IMR-90 (cell line): ENCODE measurements around the gene KCNMB2. TPM values are rescaled to one million over a fixed set of nuclear protein-coding genes. Genes with fewer than 3 reads are reported as not detected.

Source experiments
- ATAC-seq: fragments of 200-7000 bp; cut with Tn5 transposase; 2 replicates; pipeline ENCODE4 v1.9.1; 2020; ENCODE audit warnings: low read depth, mild to moderate bottlenecking, moderate library complexity
- BruUV-seq: library from RNA; stranded (reverse); fragments of 400-500 nt; replicated peaks from 2 replicates; lab custom pipeline; 2021; lab: Mats Ljungman, UMichigan
- CTCF ChIA-PET: fragments of 300-600 bp; formaldehyde crosslinking; extraction: SDS; loops from one replicate; lab custom pipeline; 2021; ENCODE audit warnings: antibody characterized with exemption; lab: Yijun Ruan, JAX
- POLR2A ChIA-PET: fragments of 300-600 bp; sonication (Branson Sonifier 250); formaldehyde crosslinking; loops from one replicate; lab custom pipeline; 2022; ENCODE audit warnings: antibody characterized with exemption; ENCODE audit not compliant: unreplicated experiment; lab: Charles Lee
- DNase-seq: peaks from one replicate; pipeline ENCODE4 v3.0.0; 2013
- H2AFZ ChIP-seq: replicated peaks from 2 replicates; pipeline ENCODE3; 2013; ENCODE audit warnings: low read length, mild to moderate bottlenecking; ENCODE audit not compliant: poor library complexity
- H2AK5ac ChIP-seq: 2 replicates; pipeline ENCODE4 v1.6.1; 2013; ENCODE audit warnings: low read depth, low read length, inconsistent platforms
- H2AK9ac ChIP-seq: replicated peaks from 2 replicates; pipeline ENCODE3; 2013; ENCODE audit warnings: mild to moderate bottlenecking, low read depth, low read length, moderate library complexity; ENCODE audit not compliant: poor library complexity
- H2BK120ac ChIP-seq: 2 replicates; pipeline ENCODE4 v1.6.1; 2013; ENCODE audit warnings: low read depth, low read length, inconsistent platforms
- H2BK15ac ChIP-seq: 3 replicates; pipeline ENCODE4 v1.6.1; 2013; ENCODE audit warnings: low read depth, low read length, inconsistent platforms
- H2BK20ac ChIP-seq: 2 replicates; pipeline ENCODE4 v1.6.1; 2013; ENCODE audit warnings: low read depth, mild to moderate bottlenecking, inconsistent platforms, low read length, moderate library complexity
- H2BK5ac ChIP-seq: 2 replicates; pipeline ENCODE4 v1.6.1; 2013; ENCODE audit warnings: mild to moderate bottlenecking, low read depth, low read length, inconsistent platforms; ENCODE audit not compliant: poor library complexity, severe bottlenecking
- H3K14ac ChIP-seq: replicated peaks from 2 replicates; pipeline ENCODE4 v1.6.1; 2013; ENCODE audit warnings: low read depth, low read length, inconsistent platforms
- H3K18ac ChIP-seq: 2 replicates; pipeline ENCODE4 v1.6.1; 2013; ENCODE audit warnings: low read depth, low read length, control low read depth
- H3K23ac ChIP-seq: 2 replicates; pipeline ENCODE4 v1.6.1; 2013; ENCODE audit warnings: low read depth, low read length, inconsistent platforms
- H3K27ac ChIP-seq: 2 replicates; pipeline ENCODE4 v1.5.1; 2013; ENCODE audit warnings: mild to moderate bottlenecking, control low read depth, low read length; ENCODE audit not compliant: insufficient read depth
- H3K27me3 ChIP-seq: 2 replicates; pipeline ENCODE4 v1.6.1; 2013; ENCODE audit warnings: low read length; ENCODE audit not compliant: control insufficient read depth, insufficient read depth
- H3K36me3 ChIP-seq: 2 replicates; pipeline ENCODE4 v1.6.1; 2013; ENCODE audit warnings: low read length, mixed read lengths; ENCODE audit not compliant: control insufficient read depth, insufficient read depth
- H3K4ac ChIP-seq: 2 replicates; pipeline ENCODE4 v1.6.1; 2013; ENCODE audit warnings: low read depth, low read length, inconsistent platforms
- H3K4me1 ChIP-seq: 2 replicates; pipeline ENCODE4 v1.6.1; 2013; ENCODE audit warnings: low read length, mixed read lengths; ENCODE audit not compliant: control insufficient read depth, insufficient read depth
- H3K4me2 ChIP-seq: 2 replicates; pipeline ENCODE4 v1.6.1; 2013; ENCODE audit warnings: low read depth, mild to moderate bottlenecking, control low read depth, low read length, moderate library complexity
- H3K4me3 ChIP-seq: 2 replicates; pipeline ENCODE4 v1.5.1; 2013; ENCODE audit warnings: low read depth, mild to moderate bottlenecking, control low read depth, low read length, moderate library complexity; ENCODE audit not compliant: insufficient read depth
- H3K56ac ChIP-seq: 2 replicates; pipeline ENCODE4 v1.6.1; 2013; ENCODE audit warnings: low read length, inconsistent platforms; ENCODE audit not compliant: insufficient read depth; ENCODE audit errors: extremely low read depth
- H3K79me1 ChIP-seq, 2 experiments: 2 replicates each; pipeline ENCODE4 v1.6.1; 2013; ENCODE audit warnings: low read length in 2 of 2, inconsistent platforms in 1 of 2, low read depth in 1 of 2
- H3K9ac ChIP-seq: 2 replicates; pipeline ENCODE4 v1.6.1; 2013; ENCODE audit warnings: low read depth, low read length, control low read depth
- H3K9me1 ChIP-seq: 2 replicates; pipeline ENCODE4 v1.6.1; 2013; ENCODE audit warnings: low read length, inconsistent platforms; ENCODE audit not compliant: insufficient read depth
- H3K9me3 ChIP-seq: 2 replicates; pipeline ENCODE4 v1.6.1; 2013; ENCODE audit warnings: low read length; ENCODE audit not compliant: control insufficient read depth, insufficient read depth
- H4K20me1 ChIP-seq: 2 replicates; pipeline ENCODE4 v1.6.1; 2013; ENCODE audit warnings: low read length, inconsistent platforms; ENCODE audit not compliant: insufficient read depth
- H4K5ac ChIP-seq: 2 replicates; pipeline ENCODE4 v1.6.1; 2013; ENCODE audit warnings: mild to moderate bottlenecking, low read depth, low read length, control low read depth
- H4K8ac ChIP-seq, 2 experiments: 2 replicates each; pipeline ENCODE4 v1.6.1; 2013; ENCODE audit warnings: low read depth in 2 of 2, low read length in 2 of 2, control low read depth in 1 of 2, inconsistent platforms in 1 of 2
- H4K91ac ChIP-seq: 2 replicates; pipeline ENCODE4 v1.6.1; 2013; ENCODE audit warnings: low read depth, low read length, inconsistent platforms; ENCODE audit not compliant: insufficient read depth
- BHLHE40 ChIP-seq: fragments of 150-350 bp; IDR thresholded peaks from 2 replicates; pipeline ENCODE4 v1.6.1; 2016; ENCODE audit warnings: mild to moderate bottlenecking, low read depth, low read length
- CEBPB ChIP-seq: IDR thresholded peaks from 2 replicates; pipeline ENCODE4 v1.6.1; 2012; ENCODE audit warnings: low read depth, low read length, improper control_type of control experiment
- CHD1 ChIP-seq: IDR thresholded peaks from 2 replicates; pipeline ENCODE4 v1.6.1; 2012; ENCODE audit warnings: low read depth, low read length, improper control_type of control experiment
- FOS ChIP-seq: fragments of 150-350 bp; IDR thresholded peaks from 2 replicates; pipeline ENCODE4 v1.6.1; 2016; ENCODE audit warnings: low read depth, low read length
- MAFK ChIP-seq: IDR thresholded peaks from 2 replicates; pipeline ENCODE4 v1.6.1; 2012; ENCODE audit warnings: low read depth, low read length, improper control_type of control experiment
- MAZ ChIP-seq: IDR thresholded peaks from 2 replicates; pipeline ENCODE4 v1.6.1; 2012; ENCODE audit warnings: low read depth, mild to moderate bottlenecking, low read length, improper control_type of control experiment, moderate library complexity, borderline replicate concordance
- MXI1 ChIP-seq: IDR thresholded peaks from 2 replicates; pipeline ENCODE4 v1.6.1; 2012; ENCODE audit warnings: low read depth, mild to moderate bottlenecking, low read length, moderate library complexity, borderline replicate concordance
- NFE2L2 ChIP-seq: fragments of 150-350 bp; IDR thresholded peaks from 2 replicates; pipeline ENCODE4 v1.6.1; 2016; ENCODE audit warnings: low read depth, mild to moderate bottlenecking, low read length
- POLR2A ChIP-seq: IDR thresholded peaks from 2 replicates; pipeline ENCODE4 v1.6.1; 2012; ENCODE audit warnings: mild to moderate bottlenecking, low read depth, low read length
- RAD21 ChIP-seq: IDR thresholded peaks from 2 replicates; pipeline ENCODE4 v1.6.1; 2012; ENCODE audit warnings: low read length, improper control_type of control experiment
- RCOR1 ChIP-seq: IDR thresholded peaks from 2 replicates; pipeline ENCODE4 v1.6.1; 2012; ENCODE audit warnings: mild to moderate bottlenecking, low read length, improper control_type of control experiment; ENCODE audit not compliant: insufficient replicate concordance
- RFX5 ChIP-seq: IDR thresholded peaks from 2 replicates; pipeline ENCODE4 v1.8.0; 2012; ENCODE audit warnings: low read depth, mild to moderate bottlenecking, low read length, moderate library complexity
- SMC3 ChIP-seq: fragments of 150-350 bp; IDR thresholded peaks from 2 replicates; pipeline ENCODE4 v1.6.1; 2016; ENCODE audit warnings: low read depth, mild to moderate bottlenecking, antibody characterized with exemption, low read length, moderate library complexity
- WGBS, 2 experiments: methylation state at CpG; one replicate each; pipeline versions ENCODE4 v1.1.5 to v1.1.7; 2013; ENCODE audit warnings: missing lambda C conversion rate in 2 of 2; ENCODE audit not compliant: insufficient read length in 1 of 2; ENCODE audit errors: extremely low coverage in 2 of 2; 5-methylcytosine and 5-hydroxymethylcytosine counted together
- dilution Hi-C: fragments of 300-500 bp; cut with HindIII; formaldehyde crosslinking; loops from one replicate; pipeline ENCODE4 v1.14.3; 2018; ENCODE audit warnings: low sequenced_read_pairs; ENCODE audit not compliant: unreplicated experiment
- in situ Hi-C: fragments of 300-500 bp; cut with MboI; formaldehyde crosslinking; loops from 3 replicates; pipeline ENCODE4 v1.14.3; 2019; ENCODE audit warnings: low sequenced_read_pairs, inconsistent platforms, mixed read lengths
- intact Hi-C: fragments of 100-400 bp; cut with micrococcal nuclease; formaldehyde crosslinking; loops from 2 replicates; pipeline ENCODE4 v1.10.0; 2022
- polyA plus RNA-seq, 3 experiments: library from polyadenylated mRNA; depleted of rRNA; stranded (reverse); fragments of >200 nt; gene quantifications; 2 replicates each; pipeline ENCODE4 v1.2.3, GENCODE V29; 2012; ENCODE audit warnings: low replicate concordance in 1 of 3
- total RNA-seq: library from RNA; depleted of rRNA; stranded (reverse); fragments of >200 nt; gene quantifications from 2 replicates; pipeline ENCODE4 v1.2.3, GENCODE V29; 2012
- TF ChIP-seq, protein P1 (sequence below): fragments of 150-350 bp; IDR thresholded peaks from 2 replicates; pipeline ENCODE4 v1.6.1; 2017; ENCODE audit warnings: mild to moderate bottlenecking, antibody characterized with exemption, low read length, low read depth
- TF ChIP-seq, protein P2 (sequence below): conservative IDR thresholded peaks from 2 replicates; pipeline ENCODE4 v1.5.1; 2012; ENCODE audit warnings: mild to moderate bottlenecking, low read depth, low read length, improper control_type of control experiment
- TF ChIP-seq, protein P3 (sequence below): fragments of 150-350 bp; IDR thresholded peaks from 2 replicates; pipeline ENCODE4 v1.6.1; 2016; ENCODE audit warnings: low read depth, mild to moderate bottlenecking, low read length, moderate library complexity, borderline replicate concordance

KCNMB2 gene
- total and polyA plus RNA-seq, 2 of the 4 experiments (the other 2 are of a cell fraction): not detected

DNA sequence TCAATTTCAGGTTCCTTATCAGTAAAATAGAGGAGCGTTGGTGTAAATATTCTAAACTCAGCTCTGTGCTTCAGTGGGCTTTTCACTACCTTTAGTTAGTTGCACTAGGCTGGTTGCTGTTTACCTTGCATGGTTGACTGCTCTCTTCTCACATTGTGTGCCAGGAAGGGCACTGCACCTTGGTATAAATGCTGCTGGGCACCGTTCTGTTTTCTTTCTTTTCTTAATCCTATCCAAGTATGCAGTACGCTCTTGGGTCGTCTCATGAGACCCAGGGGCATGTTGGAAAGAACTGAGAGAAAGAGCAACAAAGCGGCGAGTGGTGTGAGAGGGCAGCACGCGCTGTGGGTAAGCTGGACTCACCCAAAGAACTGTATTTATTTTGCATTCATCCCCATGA lies 22.4 kb downstream of the KCNMB2 start:
- Histone ChIP-seq H3K14ac (no peak overlapping the region), H2BK5ac (no peak overlapping the region), H3K79me1 (no peaks in the 10 kb centered on the region), H3K9me3 (no peaks in the 10 kb centered on the region), H3K23ac (no peak overlapping the region), H3K4ac (no peak overlapping the region), H4K20me1 (no peaks in the 10 kb centered on the region), H4K5ac (no peak overlapping the region), H3K56ac (no peak overlapping the region), H4K8ac (no peak overlapping the region), H4K91ac (no peak overlapping the region), H2BK120ac (no peak overlapping the region), H3K4me3 (no peak overlapping the region), H3K36me3 (no peaks in the 10 kb centered on the region), H2BK20ac (no peak overlapping the region), H2BK15ac (no peak overlapping the region), H3K9me1 (no peaks in the 10 kb centered on the region), H2AK9ac (peak overlapping the region; percentile 16), H3K4me1 (no peaks in the 10 kb centered on the region), H3K9ac (no peak overlapping the region), H3K27me3 (no peaks in the 10 kb centered on the region), H3K4me2 (no peak overlapping the region), H2AK5ac (no peak overlapping the region), H3K18ac (no peak overlapping the region), H3K27ac (no peak overlapping the region), H2AFZ (no peak overlapping the region)
- CTCF ChIA-PET: no interaction called here
- no CpG with 5 or more reads among the region's 8 CpGs for WGBS, 2 experiments
- no peak for ATAC-seq
- no peak for DNase-seq
- in situ Hi-C loops (no loop called here), dilution Hi-C loops (no loop called here), intact Hi-C loops (no loop called here)
- BruUV-seq: no TSS peak
- TF ChIP-seq, protein P1, sequence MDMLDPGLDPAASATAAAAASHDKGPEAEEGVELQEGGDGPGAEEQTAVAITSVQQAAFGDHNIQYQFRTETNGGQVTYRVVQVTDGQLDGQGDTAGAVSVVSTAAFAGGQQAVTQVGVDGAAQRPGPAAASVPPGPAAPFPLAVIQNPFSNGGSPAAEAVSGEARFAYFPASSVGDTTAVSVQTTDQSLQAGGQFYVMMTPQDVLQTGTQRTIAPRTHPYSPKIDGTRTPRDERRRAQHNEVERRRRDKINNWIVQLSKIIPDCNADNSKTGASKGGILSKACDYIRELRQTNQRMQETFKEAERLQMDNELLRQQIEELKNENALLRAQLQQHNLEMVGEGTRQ: no peak
- no peak for TF ChIP-seq POLR2A
- no peak for TF ChIP-seq NFE2L2
- TF ChIP-seq MXI1: no peak
- TF ChIP-seq RFX5: no peak
- no peak for TF ChIP-seq CEBPB
- TF ChIP-seq, protein P2, sequence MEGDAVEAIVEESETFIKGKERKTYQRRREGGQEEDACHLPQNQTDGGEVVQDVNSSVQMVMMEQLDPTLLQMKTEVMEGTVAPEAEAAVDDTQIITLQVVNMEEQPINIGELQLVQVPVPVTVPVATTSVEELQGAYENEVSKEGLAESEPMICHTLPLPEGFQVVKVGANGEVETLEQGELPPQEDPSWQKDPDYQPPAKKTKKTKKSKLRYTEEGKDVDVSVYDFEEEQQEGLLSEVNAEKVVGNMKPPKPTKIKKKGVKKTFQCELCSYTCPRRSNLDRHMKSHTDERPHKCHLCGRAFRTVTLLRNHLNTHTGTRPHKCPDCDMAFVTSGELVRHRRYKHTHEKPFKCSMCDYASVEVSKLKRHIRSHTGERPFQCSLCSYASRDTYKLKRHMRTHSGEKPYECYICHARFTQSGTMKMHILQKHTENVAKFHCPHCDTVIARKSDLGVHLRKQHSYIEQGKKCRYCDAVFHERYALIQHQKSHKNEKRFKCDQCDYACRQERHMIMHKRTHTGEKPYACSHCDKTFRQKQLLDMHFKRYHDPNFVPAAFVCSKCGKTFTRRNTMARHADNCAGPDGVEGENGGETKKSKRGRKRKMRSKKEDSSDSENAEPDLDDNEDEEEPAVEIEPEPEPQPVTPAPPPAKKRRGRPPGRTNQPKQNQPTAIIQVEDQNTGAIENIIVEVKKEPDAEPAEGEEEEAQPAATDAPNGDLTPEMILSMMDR: no peak
- TF ChIP-seq FOS: no peak
- no peak for TF ChIP-seq MAZ
- no peak for TF ChIP-seq CHD1
- TF ChIP-seq SMC3: no peak
- no peak for TF ChIP-seq RAD21
- TF ChIP-seq RCOR1: no peak
- TF ChIP-seq, protein P3, sequence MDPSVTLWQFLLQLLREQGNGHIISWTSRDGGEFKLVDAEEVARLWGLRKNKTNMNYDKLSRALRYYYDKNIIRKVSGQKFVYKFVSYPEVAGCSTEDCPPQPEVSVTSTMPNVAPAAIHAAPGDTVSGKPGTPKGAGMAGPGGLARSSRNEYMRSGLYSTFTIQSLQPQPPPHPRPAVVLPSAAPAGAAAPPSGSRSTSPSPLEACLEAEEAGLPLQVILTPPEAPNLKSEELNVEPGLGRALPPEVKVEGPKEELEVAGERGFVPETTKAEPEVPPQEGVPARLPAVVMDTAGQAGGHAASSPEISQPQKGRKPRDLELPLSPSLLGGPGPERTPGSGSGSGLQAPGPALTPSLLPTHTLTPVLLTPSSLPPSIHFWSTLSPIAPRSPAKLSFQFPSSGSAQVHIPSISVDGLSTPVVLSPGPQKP: no peak
- TF ChIP-seq BHLHE40: no peak
- TF ChIP-seq MAFK: no peak
- POLR2A ChIA-PET: no interaction called here
